ENCODE results near the gene RBMS1.

RBMS1 gene

GRCh38 chr2:160289831-160290230 is 203.8 kb downstream of the RBMS1 start:
- Histone ChIP-seq H3K9me3 (ENCODE audit: insufficient read depth, low read depth, low read length) (no peaks in the 10 kb centered on the region), H3F3A (ENCODE audit: low read depth) (no peaks in the 10 kb centered on the region), H3K79me2 (ENCODE audit: insufficient read depth, low read length) (no peaks in the 10 kb centered on the region), H3K4me1 (ENCODE audit: insufficient read depth, low read length, poor library complexity, severe bottlenecking) (peaks cover 28% of the 10 kb centered on the region), H3K9ac (ENCODE audit: low read depth, low read length, poor library complexity, severe bottlenecking) (no peak overlapping the region), H3K4me2 (ENCODE audit: low read depth, low read length, poor library complexity, severe bottlenecking) (no peak overlapping the region), H3K9me2 (replicated peaks; ENCODE audit: low read depth, low read length) (no peaks in the 10 kb centered on the region), H2AFZ (ENCODE audit: low read length) (no peak overlapping the region), H4K20me1 (ENCODE audit: insufficient read depth, low read length, poor library complexity, severe bottlenecking) (peaks cover under 1% of the 10 kb centered on the region), H3K4me3 (ENCODE audit: low read length, poor library complexity, severe bottlenecking) (no peak overlapping the region), H3K27me3 (ENCODE audit: insufficient read depth, low read length, poor library complexity, severe bottlenecking) (no peaks in the 10 kb centered on the region), H3K36me3 (ENCODE audit: insufficient read depth, low read length) (peaks cover 35% of the 10 kb centered on the region; the same call in 1 of the 2 replicates)
- TF ChIP-seq CTCF (conservative IDR thresholded peaks at IDR 0.05; ENCODE audit: low read length) (no peak), EZH2phosphoT487 (IDR thresholded peaks at IDR 0.05; ENCODE audit: borderline replicate concordance) (no peak)

- no peaks in the 10 kb centered on the region for H3K79me2 ChIP-seq (ENCODE audit: insufficient read depth, low read length)
- peaks cover 40% of the 10 kb centered on the region; the same call in 1 of the 2 replicates for H3K36me3 ChIP-seq (ENCODE audit: insufficient read depth, low read length)
- no peaks in the 10 kb centered on the region for H4K20me1 ChIP-seq (ENCODE audit: insufficient read depth, low read length, poor library complexity, severe bottlenecking)
- no peak overlapping the region for H3K9ac ChIP-seq (ENCODE audit: low read depth, low read length, poor library complexity, severe bottlenecking)
- H3K4me3 ChIP-seq (ENCODE audit: low read length, poor library complexity, severe bottlenecking) = no peak overlapping the region
- no peaks in the 10 kb centered on the region for H3K9me2 ChIP-seq (replicated peaks; ENCODE audit: low read depth, low read length)
- no peaks in the 10 kb centered on the region for H3K9me3 ChIP-seq (ENCODE audit: insufficient read depth, low read depth, low read length)
- TF ChIP-seq CTCF (conservative IDR thresholded peaks at IDR 0.05; ENCODE audit: low read length) = no peak
- TF ChIP-seq EZH2phosphoT487 (IDR thresholded peaks at IDR 0.05; ENCODE audit: borderline replicate concordance) = no peak
- H3K4me1 ChIP-seq (ENCODE audit: insufficient read depth, low read length, poor library complexity, severe bottlenecking) = peaks cover 23% of the 10 kb centered on the region
- no peak overlapping the region for H3K4me2 ChIP-seq (ENCODE audit: low read depth, low read length, poor library complexity, severe bottlenecking)
- no peaks in the 10 kb centered on the region for H3K27me3 ChIP-seq (ENCODE audit: insufficient read depth, low read length, poor library complexity, severe bottlenecking)
- H2AFZ ChIP-seq (ENCODE audit: low read length) = no peak overlapping the region
- no peaks in the 10 kb centered on the region for H3F3A ChIP-seq (ENCODE audit: low read depth)
Measured at GRCh38 chr2:160289126-160289525, 204.5 kb downstream of the RBMS1 start.

GRCh38 chr2:160288324-160288723 is 205.3 kb downstream of the RBMS1 start:
- H3K4me1 ChIP-seq (ENCODE audit: insufficient read depth, low read length, poor library complexity, severe bottlenecking) = peaks cover 23% of the 10 kb centered on the region
- H3K9me2 ChIP-seq (replicated peaks; ENCODE audit: low read depth, low read length) = no peaks in the 10 kb centered on the region

More at GRCh38 chr2:160288324-160288723, 205.3 kb downstream of the RBMS1 start:
- Histone ChIP-seq H3K79me2 (ENCODE audit: insufficient read depth, low read length) (no peaks in the 10 kb centered on the region), H3K27me3 (ENCODE audit: insufficient read depth, low read length, poor library complexity, severe bottlenecking) (no peaks in the 10 kb centered on the region), H3K4me2 (ENCODE audit: low read depth, low read length, poor library complexity, severe bottlenecking) (no peak overlapping the region), H3F3A (ENCODE audit: low read depth) (no peaks in the 10 kb centered on the region), H2AFZ (ENCODE audit: low read length) (no peak overlapping the region), H4K20me1 (ENCODE audit: insufficient read depth, low read length, poor library complexity, severe bottlenecking) (no peaks in the 10 kb centered on the region), H3K4me3 (ENCODE audit: low read length, poor library complexity, severe bottlenecking) (no peak overlapping the region), H3K36me3 (ENCODE audit: insufficient read depth, low read length) (peaks cover 42% of the 10 kb centered on the region; the same call in 1 of the 2 replicates), H3K9me3 (ENCODE audit: insufficient read depth, low read depth, low read length) (no peaks in the 10 kb centered on the region), H3K9ac (ENCODE audit: low read depth, low read length, poor library complexity, severe bottlenecking) (no peak overlapping the region)
- TF ChIP-seq EZH2phosphoT487 (IDR thresholded peaks at IDR 0.05; ENCODE audit: borderline replicate concordance) (no peak), CTCF (conservative IDR thresholded peaks at IDR 0.05; ENCODE audit: low read length) (no peak)
